Measurements from ENCODE around the gene TSC1. TPM values are rescaled to one million over a fixed set of nuclear protein-coding genes. Genes with fewer than 3 reads are reported as not detected.

Gene TSC1
- total RNA-seq, 1 experiment from 2014 or later = 53.5 TPM

GRCh38 chr9:132949709-132950108 lies 5.3 kb upstream of the TSC1 start:
- CTCF ChIA-PET = no interaction called here
- no peak overlapping the region for H3K4me3 Mint-ChIP-seq (ENCODE audit: unreplicated experiment)
- peaks cover 6% of the 10 kb centered on the region for H3K36me3 Mint-ChIP-seq (ENCODE audit: insufficient read depth, unreplicated experiment)

DNA sequence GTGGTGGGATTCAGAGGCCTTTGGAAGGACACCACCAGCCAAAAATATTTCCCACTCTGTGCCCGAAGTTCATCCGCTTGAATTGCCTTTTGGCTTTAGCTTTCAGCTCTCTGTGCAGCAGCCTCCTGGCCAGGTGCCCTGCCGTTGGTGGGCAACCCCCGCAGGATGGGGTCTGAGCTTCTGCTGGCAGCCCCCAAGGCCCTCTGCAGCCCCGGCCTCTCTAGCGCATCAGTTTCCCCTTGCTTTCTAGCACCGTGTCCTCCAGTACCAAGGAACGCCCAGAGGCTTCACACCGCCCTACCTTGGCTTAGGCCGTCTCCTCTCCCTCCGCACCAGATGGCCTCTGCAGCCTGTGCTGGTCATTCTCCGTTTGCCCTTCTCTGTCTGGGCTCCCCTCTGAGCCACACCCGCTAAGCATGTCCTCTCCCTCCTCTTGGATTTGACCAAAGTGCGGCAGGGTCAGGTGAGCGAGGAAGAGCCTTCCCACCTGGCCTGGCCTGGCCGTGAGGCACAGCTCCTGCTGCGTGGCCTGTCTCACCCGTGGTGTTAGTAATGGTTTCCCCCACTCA lies 4.2 kb upstream of the TSC1 start:
- TF ChIP-seq, protein P1, sequence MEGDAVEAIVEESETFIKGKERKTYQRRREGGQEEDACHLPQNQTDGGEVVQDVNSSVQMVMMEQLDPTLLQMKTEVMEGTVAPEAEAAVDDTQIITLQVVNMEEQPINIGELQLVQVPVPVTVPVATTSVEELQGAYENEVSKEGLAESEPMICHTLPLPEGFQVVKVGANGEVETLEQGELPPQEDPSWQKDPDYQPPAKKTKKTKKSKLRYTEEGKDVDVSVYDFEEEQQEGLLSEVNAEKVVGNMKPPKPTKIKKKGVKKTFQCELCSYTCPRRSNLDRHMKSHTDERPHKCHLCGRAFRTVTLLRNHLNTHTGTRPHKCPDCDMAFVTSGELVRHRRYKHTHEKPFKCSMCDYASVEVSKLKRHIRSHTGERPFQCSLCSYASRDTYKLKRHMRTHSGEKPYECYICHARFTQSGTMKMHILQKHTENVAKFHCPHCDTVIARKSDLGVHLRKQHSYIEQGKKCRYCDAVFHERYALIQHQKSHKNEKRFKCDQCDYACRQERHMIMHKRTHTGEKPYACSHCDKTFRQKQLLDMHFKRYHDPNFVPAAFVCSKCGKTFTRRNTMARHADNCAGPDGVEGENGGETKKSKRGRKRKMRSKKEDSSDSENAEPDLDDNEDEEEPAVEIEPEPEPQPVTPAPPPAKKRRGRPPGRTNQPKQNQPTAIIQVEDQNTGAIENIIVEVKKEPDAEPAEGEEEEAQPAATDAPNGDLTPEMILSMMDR (IDR thresholded peaks at IDR 0.05; ENCODE audit: insufficient read depth in 1 of 2, low read depth in 1 of 2, low read length in 1 of 2, severe bottlenecking in 1 of 2, unreplicated experiment in 1 of 2) = no peak
- peaks cover 13% of the 10 kb centered on the region; the same call in 1 of the 2 replicates for H3K4me1 ChIP-seq
- no peaks in the 10 kb centered on the region for H3K36me3 ChIP-seq (ENCODE audit: control insufficient read depth, insufficient read depth, low read length)
- no peaks in the 10 kb centered on the region for H3K9me3 ChIP-seq
- ChIA-PET POLR2A (no interaction called here), CTCF (no interaction called here)
- no peak for DNase-seq
- H3K36me3 Mint-ChIP-seq (ENCODE audit: insufficient read depth, unreplicated experiment) = peaks cover 11% of the 10 kb centered on the region
- no peaks in the 10 kb centered on the region for H3K9me3 Mint-ChIP-seq (ENCODE audit: unreplicated experiment)
- no peak overlapping the region for H3K4me3 ChIP-seq (ENCODE audit: low read depth, low read length)
- no TSS peak for BruUV-seq (replicated peaks)
- H3K4me1 Mint-ChIP-seq (ENCODE audit: low read depth, unreplicated experiment) = peaks cover 6% of the 10 kb centered on the region
- H3K27me3 ChIP-seq (replicated peaks; ENCODE audit: control insufficient read depth, insufficient read depth, low read length) = no peaks in the 10 kb centered on the region
- H3K27me3 Mint-ChIP-seq (ENCODE audit: insufficient read depth, unreplicated experiment) = no peaks in the 10 kb centered on the region
- H3K4me3 Mint-ChIP-seq (ENCODE audit: unreplicated experiment) = no peak overlapping the region
- H3K27ac Mint-ChIP-seq (ENCODE audit: unreplicated experiment) = no peak overlapping the region
- intact Hi-C loops (cut with micrococcal nuclease; ENCODE audit: unreplicated experiment) = no loop called here

More at GRCh38 chr9:132949709-132950108, 5.3 kb upstream of the TSC1 start:
- Mint-ChIP-seq H3K9me3 (ENCODE audit: unreplicated experiment) (no peaks in the 10 kb centered on the region), H3K27ac (ENCODE audit: unreplicated experiment) (no peak overlapping the region), H3K27me3 (ENCODE audit: insufficient read depth, unreplicated experiment) (no peaks in the 10 kb centered on the region), H3K4me1 (ENCODE audit: low read depth, unreplicated experiment) (peaks cover 6% of the 10 kb centered on the region)
- DNase-seq = no peak
- no TSS peak for BruUV-seq (replicated peaks)
- Histone ChIP-seq H3K36me3 (ENCODE audit: control insufficient read depth, insufficient read depth, low read length) (no peaks in the 10 kb centered on the region), H3K27me3 (replicated peaks; ENCODE audit: control insufficient read depth, insufficient read depth, low read length) (no peaks in the 10 kb centered on the region), H3K9me3 (peaks cover under 1% of the 10 kb centered on the region; the same call in 1 of the 2 replicates), H3K4me3 (ENCODE audit: low read depth, low read length) (no peak overlapping the region), H3K4me1 (peaks cover 13% of the 10 kb centered on the region; the same call in 1 of the 2 replicates)
- TF ChIP-seq, protein P1 (IDR thresholded peaks at IDR 0.05; ENCODE audit: insufficient read depth in 1 of 2, low read depth in 1 of 2, low read length in 1 of 2, severe bottlenecking in 1 of 2, unreplicated experiment in 1 of 2) = no peak
- intact Hi-C loops (cut with micrococcal nuclease; ENCODE audit: unreplicated experiment) = no loop called here
- POLR2A ChIA-PET = no interaction called here

GRCh38 chr9:132947756-132948155 lies 3.3 kb upstream of the TSC1 start:
- Mint-ChIP-seq H3K27me3 (ENCODE audit: insufficient read depth, unreplicated experiment) (no peaks in the 10 kb centered on the region), H3K36me3 (ENCODE audit: insufficient read depth, unreplicated experiment) (peaks cover 11% of the 10 kb centered on the region), H3K27ac (ENCODE audit: unreplicated experiment) (no peak overlapping the region), H3K4me3 (ENCODE audit: unreplicated experiment) (no peak overlapping the region), H3K9me3 (ENCODE audit: unreplicated experiment) (no peaks in the 10 kb centered on the region), H3K4me1 (ENCODE audit: low read depth, unreplicated experiment) (peaks cover 6% of the 10 kb centered on the region)
- peaks cover 13% of the 10 kb centered on the region; the same call in 1 of the 2 replicates for H3K4me1 ChIP-seq
- BruUV-seq (replicated peaks) = no TSS peak
- H3K9me3 ChIP-seq = no peaks in the 10 kb centered on the region
- ChIA-PET CTCF (interaction anchor here (0.5 to 0.7 kb wide), 2 partner anchors 46 to 105 kb away, joined by 3 to 12 read pairs; no protein-coding TSS in a partner anchor), POLR2A (no interaction called here)
- no peak overlapping the region for H3K4me3 ChIP-seq (ENCODE audit: low read depth, low read length)
- H3K36me3 ChIP-seq (ENCODE audit: control insufficient read depth, insufficient read depth, low read length) = no peaks in the 10 kb centered on the region
- no peak for DNase-seq
- no peaks in the 10 kb centered on the region for H3K27me3 ChIP-seq (replicated peaks; ENCODE audit: control insufficient read depth, insufficient read depth, low read length)
- intact Hi-C loops (cut with micrococcal nuclease; ENCODE audit: unreplicated experiment) = no loop called here
- TF ChIP-seq, protein P1 (IDR thresholded peaks at IDR 0.05; ENCODE audit: insufficient read depth in 1 of 2, low read depth in 1 of 2, low read length in 1 of 2, severe bottlenecking in 1 of 2, unreplicated experiment in 1 of 2) = no peak

Data from Caco-2 (cell line).